ENCODE measurements around the gene RNPS1.

DNA sequence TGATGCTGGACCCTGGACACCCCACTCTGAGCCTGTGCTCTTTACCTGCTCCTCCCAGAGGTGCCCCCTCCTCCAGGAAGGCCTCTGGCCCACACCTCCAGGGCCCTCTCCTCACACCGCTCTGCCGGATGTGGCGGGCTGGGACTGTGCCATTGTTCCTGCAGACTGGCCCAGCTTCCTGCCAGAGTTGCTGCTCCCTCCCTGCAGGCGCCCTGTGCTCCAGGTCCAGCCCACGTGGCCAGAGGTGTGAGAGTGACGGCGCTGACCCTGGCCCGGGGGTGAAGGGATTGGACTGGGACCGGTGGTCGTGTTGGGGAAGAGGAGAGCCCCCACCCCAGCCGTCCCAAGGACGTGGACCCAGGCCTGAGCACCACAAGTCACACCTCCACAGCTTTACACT is 38.8 kb downstream of the RNPS1 start:
- TF ChIP-seq DACH1 (IDR thresholded peaks at IDR 0.05; ENCODE audit: partially characterized antibody) (no peak), ELK1 (CRISPR knock-in tag; IDR thresholded peaks at IDR 0.05) (no peak), POLR2AphosphoS5 (IDR thresholded peaks at IDR 0.05; ENCODE audit: control insufficient read depth, insufficient read depth, low read depth, low read length) (no peak)
- TF ChIP-seq, protein P1, sequence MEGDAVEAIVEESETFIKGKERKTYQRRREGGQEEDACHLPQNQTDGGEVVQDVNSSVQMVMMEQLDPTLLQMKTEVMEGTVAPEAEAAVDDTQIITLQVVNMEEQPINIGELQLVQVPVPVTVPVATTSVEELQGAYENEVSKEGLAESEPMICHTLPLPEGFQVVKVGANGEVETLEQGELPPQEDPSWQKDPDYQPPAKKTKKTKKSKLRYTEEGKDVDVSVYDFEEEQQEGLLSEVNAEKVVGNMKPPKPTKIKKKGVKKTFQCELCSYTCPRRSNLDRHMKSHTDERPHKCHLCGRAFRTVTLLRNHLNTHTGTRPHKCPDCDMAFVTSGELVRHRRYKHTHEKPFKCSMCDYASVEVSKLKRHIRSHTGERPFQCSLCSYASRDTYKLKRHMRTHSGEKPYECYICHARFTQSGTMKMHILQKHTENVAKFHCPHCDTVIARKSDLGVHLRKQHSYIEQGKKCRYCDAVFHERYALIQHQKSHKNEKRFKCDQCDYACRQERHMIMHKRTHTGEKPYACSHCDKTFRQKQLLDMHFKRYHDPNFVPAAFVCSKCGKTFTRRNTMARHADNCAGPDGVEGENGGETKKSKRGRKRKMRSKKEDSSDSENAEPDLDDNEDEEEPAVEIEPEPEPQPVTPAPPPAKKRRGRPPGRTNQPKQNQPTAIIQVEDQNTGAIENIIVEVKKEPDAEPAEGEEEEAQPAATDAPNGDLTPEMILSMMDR (IDR thresholded peaks at IDR 0.05 in 2 of 3, conservative IDR thresholded peaks at IDR 0.05 in 1 of 3; ENCODE audit: insufficient read depth in 2 of 3, low read depth in 1 of 3, low read length in 3 of 3) = no peak

Measured in K562 (cell line).